Liver (tissue), 9 donors: ENCODE data around the gene IFNGR2. TPM values are rescaled to one million over a fixed set of nuclear protein-coding genes. Genes with fewer than 3 reads are reported as not detected.

Source experiments
- DNase-seq: peaks from one replicate; pipeline ENCODE4 v3.0.0-alpha.2; 2017; ENCODE audit warnings: low spot score
- H3K27ac ChIP-seq, 2 donors: one replicate each; pipeline ENCODE4 v1.7.0; 2013; ENCODE audit warnings: inconsistent platforms in 2 of 2, low read length in 2 of 2, control low read depth in 1 of 2, low read depth in 1 of 2, mild to moderate bottlenecking in 1 of 2
- H3K27me3 ChIP-seq, 4 donors: one replicate each; pipeline versions ENCODE4 v1.6.1 to v1.7.0; 2013; ENCODE audit warnings: low read length in 3 of 4, inconsistent platforms in 1 of 4, mild to moderate bottlenecking in 1 of 4, moderate library complexity in 1 of 4; ENCODE audit not compliant: control insufficient read depth in 4 of 4, insufficient read depth in 4 of 4
- H3K36me3 ChIP-seq, 4 donors: one replicate each; pipeline versions ENCODE4 v1.6.1 to v1.7.0; 2013; ENCODE audit warnings: low read length in 3 of 4, mild to moderate bottlenecking in 3 of 4, low read depth in 1 of 4, moderate library complexity in 1 of 4; ENCODE audit not compliant: control insufficient read depth in 4 of 4, insufficient read depth in 3 of 4
- H3K4me1 ChIP-seq, 4 donors: one replicate each; pipeline versions ENCODE4 v1.6.1 to v1.7.0; 2013; ENCODE audit warnings: low read length in 3 of 4, mild to moderate bottlenecking in 3 of 4, moderate library complexity in 1 of 4; ENCODE audit not compliant: control insufficient read depth in 4 of 4, insufficient read depth in 4 of 4
- H3K4me3 ChIP-seq, 3 donors: one replicate each; pipeline versions ENCODE4 v1.6.1 to v1.7.0; 2013; ENCODE audit warnings: low read length in 3 of 3, control low read depth in 1 of 3, low read depth in 1 of 3, mild to moderate bottlenecking in 1 of 3
- H3K9ac ChIP-seq, 2 donors: one replicate each; pipeline ENCODE4 v1.7.0; 2013; ENCODE audit warnings: low read length in 2 of 2, mild to moderate bottlenecking in 2 of 2, moderate library complexity in 2 of 2, control low read depth in 1 of 2, low read depth in 1 of 2
- H3K9me3 ChIP-seq, 4 donors: one replicate each; pipeline versions ENCODE4 v1.6.1 to v1.7.0; 2013; ENCODE audit warnings: low read length in 3 of 4; ENCODE audit not compliant: control insufficient read depth in 4 of 4
- CTCF ChIP-seq: fragments of 150-350 bp; IDR thresholded peaks from 2 replicates; pipeline ENCODE4 v1.5.1; 2017; ENCODE audit warnings: improper control_type of control experiment, low read depth, low read length; ENCODE audit not compliant: missing input control
- EGR1 ChIP-seq, 2 donors: IDR thresholded peaks; 2 replicates each; pipeline ENCODE4 v1.6.1; 2016 to 2018; ENCODE audit warnings: antibody characterized with exemption in 2 of 2, low read depth in 2 of 2
- FOXA2 ChIP-seq: IDR thresholded peaks from 2 replicates; pipeline ENCODE4 v1.6.1; 2016; ENCODE audit warnings: antibody characterized with exemption
- GABPA ChIP-seq, 2 donors: IDR thresholded peaks in 1 of 2; conservative IDR thresholded peaks in 1 of 2; 2 replicates each; pipeline ENCODE4 v1.6.1; 2016; ENCODE audit warnings: antibody characterized with exemption in 2 of 2, mild to moderate bottlenecking in 1 of 2, moderate library complexity in 1 of 2
- HNF4A ChIP-seq, 2 donors: conservative IDR thresholded peaks; 2 replicates each; pipeline ENCODE4 v1.6.1; 2016; ENCODE audit warnings: antibody characterized with exemption in 2 of 2, mild to moderate bottlenecking in 2 of 2
- HNF4G ChIP-seq: IDR thresholded peaks from 2 replicates; pipeline ENCODE4 v1.6.1; 2016; ENCODE audit warnings: antibody characterized with exemption
- JUND ChIP-seq, 2 donors: IDR thresholded peaks; 2 replicates each; pipeline ENCODE4 v1.6.1; 2016; ENCODE audit warnings: antibody characterized with exemption in 2 of 2
- MAX ChIP-seq: IDR thresholded peaks from 2 replicates; pipeline ENCODE4 v1.6.1; 2016; ENCODE audit warnings: antibody characterized with exemption
- NR2F2 ChIP-seq: IDR thresholded peaks from 2 replicates; pipeline ENCODE4 v1.6.1; 2016; ENCODE audit warnings: antibody characterized with exemption
- RAD21 ChIP-seq, 2 donors: IDR thresholded peaks; 2 replicates each; pipeline ENCODE4 v1.6.1; 2016; ENCODE audit warnings: antibody characterized with exemption in 2 of 2, mild to moderate bottlenecking in 2 of 2
- RXRA ChIP-seq, 2 donors: IDR thresholded peaks; 2 replicates each; pipeline ENCODE4 v1.6.1; 2017 to 2018; ENCODE audit warnings: antibody characterized with exemption in 2 of 2, mild to moderate bottlenecking in 1 of 2
- SP1 ChIP-seq: IDR thresholded peaks from 2 replicates; pipeline ENCODE4 v1.6.1; 2018; ENCODE audit warnings: antibody characterized with exemption, mild to moderate bottlenecking
- TAF1 ChIP-seq: conservative IDR thresholded peaks from 2 replicates; pipeline ENCODE4 v1.6.1; 2016; ENCODE audit warnings: antibody characterized with exemption, mild to moderate bottlenecking
- YY1 ChIP-seq: IDR thresholded peaks from 2 replicates; pipeline ENCODE4 v1.6.1; 2016; ENCODE audit warnings: antibody characterized with exemption, mild to moderate bottlenecking
- WGBS: extraction: QIAGEN DNeasy Blood & Tissue Kit; methylation state at CpG from one replicate; pipeline ENCODE4 v1.1.7; 2013; 5-methylcytosine and 5-hydroxymethylcytosine counted together
- polyA plus RNA-seq, 2 donors: library from polyadenylated mRNA; stranded (reverse) in 1 of 2; unstranded in 1 of 2; fragments of 200-250 nt in 1 of 2; fragments of >200 nt in 1 of 2; fragmentation: Nextera tagmentation in 1 of 2; extraction: Ambion mirVana in 1 of 2; gene quantifications; one replicate each; pipeline versions ENCODE4 v1.2.1 to v1.2.3, GENCODE V29; 2013 to 2015
- total RNA-seq, 2 donors: library from RNA; depleted of rRNA; stranded (reverse); fragments of >200 nt; gene quantifications; one replicate each; pipeline ENCODE4 v1.2.3, GENCODE V29; 2014
- TF ChIP-seq, protein P1 (sequence below): IDR thresholded peaks from 2 replicates; pipeline ENCODE4 v1.6.1; 2016; ENCODE audit warnings: antibody characterized with exemption, mild to moderate bottlenecking
- TF ChIP-seq, protein P2 (sequence below): IDR thresholded peaks from 2 replicates; pipeline ENCODE4 v1.6.1; 2016; ENCODE audit warnings: antibody characterized with exemption
- donor health status: healthy.
- donor health status: healthy.
- donor health status: healthy.
- donor health status: healthy.
- donor health status: healthy.

IFNGR2 gene
- total and polyA plus RNA-seq, 4 donors, result 23.0 to 24.3 (median 23.4) TPM

DNA sequence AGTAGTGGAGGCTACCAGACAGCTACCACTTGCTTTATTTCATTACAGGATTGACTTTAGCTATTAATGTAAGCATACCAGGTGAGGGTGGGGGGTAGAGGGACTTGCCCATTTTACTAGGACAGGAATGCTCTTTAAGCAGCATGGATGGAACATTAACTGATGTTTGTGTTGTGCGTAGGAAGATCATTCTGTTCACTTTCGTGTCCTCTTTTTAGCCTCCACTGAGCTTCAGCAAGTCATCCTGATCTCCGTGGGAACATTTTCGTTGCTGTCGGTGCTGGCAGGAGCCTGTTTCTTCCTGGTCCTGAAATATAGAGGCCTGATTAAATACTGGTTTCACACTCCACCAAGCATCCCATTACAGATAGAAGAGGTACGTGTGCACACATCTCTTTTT is 29.3 kb downstream of the IFNGR2 start:
- 94% methylated on average over 6 of the region's 6 CpGs for WGBS
- Histone ChIP-seq H3K36me3 (peaks cover 14 to 62% (median 56%) of the 10 kb centered on the region in 4 donors), H3K4me3 (no peak overlapping the region), H3K9ac (no peak overlapping the region), H3K4me1 (no peaks in the 10 kb centered on the region), H3K27me3 (no peaks in the 10 kb centered on the region), H3K9me3 (no peaks in the 10 kb centered on the region), H3K27ac (no peak overlapping the region)
- TF ChIP-seq RXRA (IDR thresholded peaks at IDR 0.05), result no peak
- TF ChIP-seq HNF4G, result no peak
- no peak for TF ChIP-seq YY1
- no peak for TF ChIP-seq HNF4A (conservative IDR thresholded peaks at IDR 0.05)
- TF ChIP-seq, protein P1, sequence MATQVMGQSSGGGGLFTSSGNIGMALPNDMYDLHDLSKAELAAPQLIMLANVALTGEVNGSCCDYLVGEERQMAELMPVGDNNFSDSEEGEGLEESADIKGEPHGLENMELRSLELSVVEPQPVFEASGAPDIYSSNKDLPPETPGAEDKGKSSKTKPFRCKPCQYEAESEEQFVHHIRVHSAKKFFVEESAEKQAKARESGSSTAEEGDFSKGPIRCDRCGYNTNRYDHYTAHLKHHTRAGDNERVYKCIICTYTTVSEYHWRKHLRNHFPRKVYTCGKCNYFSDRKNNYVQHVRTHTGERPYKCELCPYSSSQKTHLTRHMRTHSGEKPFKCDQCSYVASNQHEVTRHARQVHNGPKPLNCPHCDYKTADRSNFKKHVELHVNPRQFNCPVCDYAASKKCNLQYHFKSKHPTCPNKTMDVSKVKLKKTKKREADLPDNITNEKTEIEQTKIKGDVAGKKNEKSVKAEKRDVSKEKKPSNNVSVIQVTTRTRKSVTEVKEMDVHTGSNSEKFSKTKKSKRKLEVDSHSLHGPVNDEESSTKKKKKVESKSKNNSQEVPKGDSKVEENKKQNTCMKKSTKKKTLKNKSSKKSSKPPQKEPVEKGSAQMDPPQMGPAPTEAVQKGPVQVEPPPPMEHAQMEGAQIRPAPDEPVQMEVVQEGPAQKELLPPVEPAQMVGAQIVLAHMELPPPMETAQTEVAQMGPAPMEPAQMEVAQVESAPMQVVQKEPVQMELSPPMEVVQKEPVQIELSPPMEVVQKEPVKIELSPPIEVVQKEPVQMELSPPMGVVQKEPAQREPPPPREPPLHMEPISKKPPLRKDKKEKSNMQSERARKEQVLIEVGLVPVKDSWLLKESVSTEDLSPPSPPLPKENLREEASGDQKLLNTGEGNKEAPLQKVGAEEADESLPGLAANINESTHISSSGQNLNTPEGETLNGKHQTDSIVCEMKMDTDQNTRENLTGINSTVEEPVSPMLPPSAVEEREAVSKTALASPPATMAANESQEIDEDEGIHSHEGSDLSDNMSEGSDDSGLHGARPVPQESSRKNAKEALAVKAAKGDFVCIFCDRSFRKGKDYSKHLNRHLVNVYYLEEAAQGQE, result no peak
- TF ChIP-seq EGR1 (IDR thresholded peaks at IDR 0.05; ENCODE audit: low read depth in 2 of 2), result no peak
- no peak for TF ChIP-seq CTCF
- no peak for TF ChIP-seq MAX
- TF ChIP-seq TAF1, result no peak
- no peak for TF ChIP-seq SP1
- TF ChIP-seq FOXA2, result no peak
- no peak for DNase-seq

GRCh38 chr21:33433001-33433400 is 29.8 kb downstream of the IFNGR2 start:
- no peak overlapping the region for H3K9ac ChIP-seq
- H3K4me3 ChIP-seq, result no peak overlapping the region
- H3K9me3 ChIP-seq, result no peaks in the 10 kb centered on the region
- no peak for DNase-seq
- WGBS, result 94% methylated on average over 8 of the region's 8 CpGs
- H3K27me3 ChIP-seq, result no peaks in the 10 kb centered on the region
- no peak overlapping the region for H3K27ac ChIP-seq
- H3K4me1 ChIP-seq, result no peaks in the 10 kb centered on the region
- peaks cover 15 to 63% (median 58%) of the 10 kb centered on the region in 4 donors for H3K36me3 ChIP-seq
- no peak for TF ChIP-seq YY1
- TF ChIP-seq GABPA (IDR thresholded peaks at IDR 0.05 in 1 of 2, conservative IDR thresholded peaks at IDR 0.05 in 1 of 2), result no peak
- no peak for TF ChIP-seq SP1
- no peak for TF ChIP-seq RXRA (IDR thresholded peaks at IDR 0.05)
- TF ChIP-seq RAD21 (IDR thresholded peaks at IDR 0.05), result no peak
- no peak for TF ChIP-seq JUND (IDR thresholded peaks at IDR 0.05)
- no peak for TF ChIP-seq HNF4A (conservative IDR thresholded peaks at IDR 0.05)
- no peak for TF ChIP-seq HNF4G
- no peak for TF ChIP-seq NR2F2
- TF ChIP-seq FOXA2, result no peak
- TF ChIP-seq EGR1 (IDR thresholded peaks at IDR 0.05; ENCODE audit: low read depth in 2 of 2), result no peak
- TF ChIP-seq MAX, result no peak
- no peak for TF ChIP-seq TAF1
- TF ChIP-seq, protein P1, result no peak
- TF ChIP-seq CTCF, result no peak
- TF ChIP-seq, protein P2, sequence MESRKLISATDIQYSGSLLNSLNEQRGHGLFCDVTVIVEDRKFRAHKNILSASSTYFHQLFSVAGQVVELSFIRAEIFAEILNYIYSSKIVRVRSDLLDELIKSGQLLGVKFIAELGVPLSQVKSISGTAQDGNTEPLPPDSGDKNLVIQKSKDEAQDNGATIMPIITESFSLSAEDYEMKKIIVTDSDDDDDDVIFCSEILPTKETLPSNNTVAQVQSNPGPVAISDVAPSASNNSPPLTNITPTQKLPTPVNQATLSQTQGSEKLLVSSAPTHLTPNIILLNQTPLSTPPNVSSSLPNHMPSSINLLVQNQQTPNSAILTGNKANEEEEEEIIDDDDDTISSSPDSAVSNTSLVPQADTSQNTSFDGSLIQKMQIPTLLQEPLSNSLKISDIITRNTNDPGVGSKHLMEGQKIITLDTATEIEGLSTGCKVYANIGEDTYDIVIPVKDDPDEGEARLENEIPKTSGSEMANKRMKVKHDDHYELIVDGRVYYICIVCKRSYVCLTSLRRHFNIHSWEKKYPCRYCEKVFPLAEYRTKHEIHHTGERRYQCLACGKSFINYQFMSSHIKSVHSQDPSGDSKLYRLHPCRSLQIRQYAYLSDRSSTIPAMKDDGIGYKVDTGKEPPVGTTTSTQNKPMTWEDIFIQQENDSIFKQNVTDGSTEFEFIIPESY, result no peak
